GM13976 (cell line): ENCODE results near the gene BTBD7.

ENCODE experiments used
- DNase-seq: peaks from one replicate; pipeline ENCODE4 v3.0.0; 2012; ENCODE audit warnings: low spot score
- in situ Hi-C: fragments of 300-500 bp; cut with MboI; formaldehyde crosslinking; loops from one replicate; pipeline ENCODE4 v1.12.0; 2022; ENCODE audit warnings: low sequenced_read_pairs, mixed read lengths, inconsistent platforms; ENCODE audit not compliant: unreplicated experiment
- TF ChIP-seq, protein P1 (sequence below): IDR thresholded peaks from 2 replicates; pipeline ENCODE4 v1.5.1; 2012; ENCODE audit warnings: borderline replicate concordance, mild to moderate bottlenecking; ENCODE audit not compliant: insufficient read depth; ENCODE audit errors: extremely low read depth, missing control alignments, control extremely low read depth

BTBD7 gene, protein sequence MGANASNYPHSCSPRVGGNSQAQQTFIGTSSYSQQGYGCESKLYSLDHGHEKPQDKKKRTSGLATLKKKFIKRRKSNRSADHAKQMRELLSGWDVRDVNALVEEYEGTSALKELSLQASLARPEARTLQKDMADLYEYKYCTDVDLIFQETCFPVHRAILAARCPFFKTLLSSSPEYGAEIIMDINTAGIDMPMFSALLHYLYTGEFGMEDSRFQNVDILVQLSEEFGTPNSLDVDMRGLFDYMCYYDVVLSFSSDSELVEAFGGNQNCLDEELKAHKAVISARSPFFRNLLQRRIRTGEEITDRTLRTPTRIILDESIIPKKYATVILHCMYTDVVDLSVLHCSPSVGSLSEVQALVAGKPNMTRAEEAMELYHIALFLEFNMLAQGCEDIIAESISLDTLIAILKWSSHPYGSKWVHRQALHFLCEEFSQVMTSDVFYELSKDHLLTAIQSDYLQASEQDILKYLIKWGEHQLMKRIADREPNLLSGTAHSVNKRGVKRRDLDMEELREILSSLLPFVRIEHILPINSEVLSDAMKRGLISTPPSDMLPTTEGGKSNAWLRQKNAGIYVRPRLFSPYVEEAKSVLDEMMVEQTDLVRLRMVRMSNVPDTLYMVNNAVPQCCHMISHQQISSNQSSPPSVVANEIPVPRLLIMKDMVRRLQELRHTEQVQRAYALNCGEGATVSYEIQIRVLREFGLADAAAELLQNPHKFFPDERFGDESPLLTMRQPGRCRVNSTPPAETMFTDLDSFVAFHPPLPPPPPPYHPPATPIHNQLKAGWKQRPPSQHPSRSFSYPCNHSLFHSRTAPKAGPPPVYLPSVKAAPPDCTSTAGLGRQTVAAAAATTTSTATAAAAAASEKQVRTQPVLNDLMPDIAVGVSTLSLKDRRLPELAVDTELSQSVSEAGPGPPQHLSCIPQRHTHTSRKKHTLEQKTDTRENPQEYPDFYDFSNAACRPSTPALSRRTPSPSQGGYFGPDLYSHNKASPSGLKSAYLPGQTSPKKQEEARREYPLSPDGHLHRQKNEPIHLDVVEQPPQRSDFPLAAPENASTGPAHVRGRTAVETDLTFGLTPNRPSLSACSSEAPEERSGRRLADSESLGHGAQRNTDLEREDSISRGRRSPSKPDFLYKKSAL

DNA sequence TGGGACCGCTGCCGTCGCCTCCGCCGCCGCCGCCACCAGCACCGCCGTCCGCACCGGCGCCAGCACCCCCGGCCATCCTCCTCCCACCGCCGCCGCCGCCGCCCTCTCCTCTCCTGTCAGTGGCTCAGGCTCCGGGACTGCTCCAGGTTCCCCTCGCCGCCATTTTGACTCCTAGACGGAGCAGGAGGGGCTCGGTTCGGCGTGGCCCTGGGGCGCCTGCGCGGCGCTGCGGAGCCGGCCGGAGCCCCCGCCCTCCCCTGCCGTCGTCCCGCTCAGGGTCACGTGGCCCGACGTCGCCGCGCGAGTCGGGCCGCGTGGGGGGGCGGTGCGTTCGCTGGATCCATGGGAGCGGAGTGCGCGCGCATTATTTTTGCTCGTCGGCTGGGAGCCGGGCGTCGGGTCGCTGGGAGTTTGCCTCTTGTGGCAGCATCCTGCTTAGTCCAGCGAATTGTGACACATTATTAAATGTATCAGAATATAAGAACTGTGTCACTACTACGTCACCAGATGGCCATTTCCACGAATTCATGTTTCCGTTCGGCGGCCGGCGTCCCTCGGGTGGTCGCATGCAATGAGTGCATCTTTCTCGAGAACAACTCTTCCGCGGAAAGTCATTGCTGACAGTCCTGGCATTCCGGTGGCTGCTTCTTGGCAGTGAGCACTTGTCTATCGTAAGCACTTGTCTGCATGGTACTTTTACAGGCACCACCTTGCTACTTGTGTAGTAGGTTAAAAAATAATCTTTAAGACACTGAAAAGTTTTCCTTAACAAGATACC lies at the start of gene BTBD7:
TSS of gene BTBD7 (minus strand) at position 184 of the 778 bp plus-strand sequence. CDS start 36,985 bp downstream, outside the sequence.
- in situ Hi-C loops, result no loop called here
- DNase-seq, result peak; percentile 98
- TF ChIP-seq, protein P1, sequence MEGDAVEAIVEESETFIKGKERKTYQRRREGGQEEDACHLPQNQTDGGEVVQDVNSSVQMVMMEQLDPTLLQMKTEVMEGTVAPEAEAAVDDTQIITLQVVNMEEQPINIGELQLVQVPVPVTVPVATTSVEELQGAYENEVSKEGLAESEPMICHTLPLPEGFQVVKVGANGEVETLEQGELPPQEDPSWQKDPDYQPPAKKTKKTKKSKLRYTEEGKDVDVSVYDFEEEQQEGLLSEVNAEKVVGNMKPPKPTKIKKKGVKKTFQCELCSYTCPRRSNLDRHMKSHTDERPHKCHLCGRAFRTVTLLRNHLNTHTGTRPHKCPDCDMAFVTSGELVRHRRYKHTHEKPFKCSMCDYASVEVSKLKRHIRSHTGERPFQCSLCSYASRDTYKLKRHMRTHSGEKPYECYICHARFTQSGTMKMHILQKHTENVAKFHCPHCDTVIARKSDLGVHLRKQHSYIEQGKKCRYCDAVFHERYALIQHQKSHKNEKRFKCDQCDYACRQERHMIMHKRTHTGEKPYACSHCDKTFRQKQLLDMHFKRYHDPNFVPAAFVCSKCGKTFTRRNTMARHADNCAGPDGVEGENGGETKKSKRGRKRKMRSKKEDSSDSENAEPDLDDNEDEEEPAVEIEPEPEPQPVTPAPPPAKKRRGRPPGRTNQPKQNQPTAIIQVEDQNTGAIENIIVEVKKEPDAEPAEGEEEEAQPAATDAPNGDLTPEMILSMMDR, result no peak

DNA sequence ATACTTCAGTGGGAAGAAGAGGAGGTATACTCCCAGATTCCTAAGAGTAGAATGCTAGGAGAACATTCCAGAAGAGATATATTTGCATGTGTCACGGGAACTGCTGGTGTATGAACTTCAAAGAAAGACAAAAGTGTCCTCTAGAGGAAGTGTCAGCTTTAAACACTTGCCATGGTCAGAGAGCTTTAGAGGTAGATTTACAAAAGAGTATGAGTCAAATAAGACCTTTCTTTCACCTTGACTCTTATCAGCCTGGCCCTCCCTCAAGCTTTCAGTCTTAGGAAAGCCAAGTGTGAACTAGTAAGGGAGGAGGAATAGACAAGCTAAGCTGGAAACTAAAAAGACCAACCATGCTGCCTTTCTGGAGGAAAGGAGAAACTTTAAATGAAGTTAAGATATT lies 48.8 kb upstream of the BTBD7 start:
- peak; percentile 27 for DNase-seq
- TF ChIP-seq, protein P1, result peak; percentile 14
- in situ Hi-C loops, result no loop called here

DNA sequence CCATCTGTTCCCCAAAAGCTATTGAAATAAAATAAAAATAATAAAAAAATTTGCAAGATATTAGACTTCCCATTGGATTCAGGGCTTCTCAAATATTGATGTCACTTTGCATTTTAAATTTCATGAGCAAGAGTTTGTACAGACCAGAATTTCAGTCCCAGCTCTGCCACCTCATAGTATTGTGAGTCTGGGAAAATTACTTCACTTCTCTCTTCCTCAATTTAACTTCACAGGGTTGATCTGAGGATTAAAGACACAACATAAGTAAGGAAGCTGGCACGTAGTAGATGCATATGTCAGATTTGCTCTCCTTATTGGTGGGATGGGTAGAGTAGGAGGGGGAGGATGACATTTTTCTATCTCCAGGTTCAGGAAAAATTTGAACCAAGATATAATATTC lies 47.0 kb upstream of the BTBD7 start:
- no peak for DNase-seq
- TF ChIP-seq, protein P1, result no peak
- in situ Hi-C loops, result no loop called here

DNA sequence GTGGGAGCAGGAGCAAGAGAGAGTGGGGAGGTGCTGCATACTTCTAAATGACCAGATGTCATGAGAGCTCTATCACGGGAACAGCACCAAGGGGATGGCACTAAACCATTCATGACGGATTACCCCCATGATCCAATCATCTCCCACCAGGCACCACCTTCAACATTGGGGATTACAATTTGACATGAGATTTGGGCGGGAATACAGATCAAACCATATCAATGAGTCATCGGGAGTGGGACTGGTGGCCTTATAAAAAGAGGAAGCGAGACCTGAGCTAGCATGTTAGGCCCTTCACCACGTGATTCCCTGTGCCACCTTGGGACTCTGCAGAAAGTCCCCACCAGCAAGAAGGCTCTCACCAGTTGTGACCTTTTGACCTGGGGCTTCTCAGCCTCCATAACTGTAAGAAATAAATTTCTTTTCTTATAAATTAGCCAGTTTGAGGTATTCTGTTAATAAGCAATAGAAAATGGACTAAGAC lies 42.9 kb upstream of the BTBD7 start:
- TF ChIP-seq, protein P1, result no peak
- DNase-seq, result peak; percentile 39
- in situ Hi-C loops, result no loop called here

DNA sequence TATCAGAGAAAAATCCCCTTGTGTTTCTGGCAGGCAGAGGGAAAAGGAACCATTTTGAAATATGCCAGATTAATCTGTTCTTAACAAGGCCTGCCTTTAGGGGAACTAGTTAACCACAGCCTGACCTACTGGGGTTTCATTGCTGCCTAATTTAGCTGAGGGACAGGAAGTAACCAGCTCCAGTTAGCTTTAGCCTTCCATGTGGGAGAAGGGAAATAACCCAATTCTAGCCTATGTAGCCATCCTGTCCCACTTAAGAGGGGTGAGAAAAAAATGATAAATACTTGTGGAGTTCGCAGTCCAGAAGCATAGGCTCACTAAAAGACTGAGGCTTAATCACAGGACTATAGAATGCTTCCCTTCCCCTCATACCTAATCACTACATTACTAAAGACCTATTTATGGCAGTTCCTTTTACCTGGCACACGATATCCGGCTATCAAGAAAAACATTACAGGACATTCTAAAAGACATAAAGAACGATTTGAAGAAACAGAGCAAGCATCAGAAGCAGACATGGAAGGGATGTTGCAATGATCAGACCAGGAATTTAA lies 37.0 kb upstream of the BTBD7 start:
- TF ChIP-seq, protein P1, result no peak
- in situ Hi-C loops, result no loop called here
- peak; percentile 48 for DNase-seq
